ENCODE data around the gene KLHL22.
A peak's percentile ranks its signal among the peaks of the same experiment; 100 is the strongest.

KLHL22 gene

DNA sequence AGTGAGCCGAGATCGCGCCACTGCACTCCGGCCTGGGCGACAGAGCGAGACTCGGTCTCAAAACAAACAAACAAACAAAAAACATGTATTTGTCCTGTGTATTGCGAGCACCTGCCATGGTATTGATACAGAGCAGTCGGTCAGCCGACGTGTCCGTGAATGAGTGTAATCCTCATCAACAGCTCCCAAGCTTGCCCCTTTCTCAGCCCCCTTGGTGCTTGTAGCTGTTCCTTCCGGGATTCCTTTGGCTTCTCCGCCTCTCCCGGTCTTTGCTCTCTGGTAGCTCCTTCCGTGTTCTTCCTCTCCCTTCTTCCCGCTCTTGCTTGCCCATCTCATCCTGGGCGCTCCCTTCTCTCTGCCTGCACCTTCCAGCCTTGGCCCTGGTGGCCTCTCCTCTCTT is 90.7 kb downstream of the KLHL22 start:
- H3K4me2 ChIP-seq (ENCODE audit: low read depth, low read length, poor library complexity, severe bottlenecking): no peak overlapping the region
- TF ChIP-seq, protein P1, sequence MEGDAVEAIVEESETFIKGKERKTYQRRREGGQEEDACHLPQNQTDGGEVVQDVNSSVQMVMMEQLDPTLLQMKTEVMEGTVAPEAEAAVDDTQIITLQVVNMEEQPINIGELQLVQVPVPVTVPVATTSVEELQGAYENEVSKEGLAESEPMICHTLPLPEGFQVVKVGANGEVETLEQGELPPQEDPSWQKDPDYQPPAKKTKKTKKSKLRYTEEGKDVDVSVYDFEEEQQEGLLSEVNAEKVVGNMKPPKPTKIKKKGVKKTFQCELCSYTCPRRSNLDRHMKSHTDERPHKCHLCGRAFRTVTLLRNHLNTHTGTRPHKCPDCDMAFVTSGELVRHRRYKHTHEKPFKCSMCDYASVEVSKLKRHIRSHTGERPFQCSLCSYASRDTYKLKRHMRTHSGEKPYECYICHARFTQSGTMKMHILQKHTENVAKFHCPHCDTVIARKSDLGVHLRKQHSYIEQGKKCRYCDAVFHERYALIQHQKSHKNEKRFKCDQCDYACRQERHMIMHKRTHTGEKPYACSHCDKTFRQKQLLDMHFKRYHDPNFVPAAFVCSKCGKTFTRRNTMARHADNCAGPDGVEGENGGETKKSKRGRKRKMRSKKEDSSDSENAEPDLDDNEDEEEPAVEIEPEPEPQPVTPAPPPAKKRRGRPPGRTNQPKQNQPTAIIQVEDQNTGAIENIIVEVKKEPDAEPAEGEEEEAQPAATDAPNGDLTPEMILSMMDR (conservative IDR thresholded peaks at IDR 0.05; ENCODE audit: low read length): no peak
- no peak for TF ChIP-seq EZH2phosphoT487 (IDR thresholded peaks at IDR 0.05; ENCODE audit: borderline replicate concordance)
- H2AFZ ChIP-seq (ENCODE audit: low read length): no peak overlapping the region
- no peaks in the 10 kb centered on the region for H4K20me1 ChIP-seq (ENCODE audit: insufficient read depth, low read length, poor library complexity, severe bottlenecking)
- peaks cover 21% of the 10 kb centered on the region; the same call in 1 of the 2 replicates for H3K36me3 ChIP-seq (ENCODE audit: insufficient read depth, low read length)
- no peaks in the 10 kb centered on the region for H3K9me3 ChIP-seq (ENCODE audit: insufficient read depth, low read depth, low read length)
- no peaks in the 10 kb centered on the region for H3K9me2 ChIP-seq (replicated peaks; ENCODE audit: low read depth, low read length)
- H3F3A ChIP-seq (ENCODE audit: low read depth): no peaks in the 10 kb centered on the region
- no peaks in the 10 kb centered on the region for H3K27me3 ChIP-seq (ENCODE audit: insufficient read depth, low read length, poor library complexity, severe bottlenecking)
- no peak overlapping the region for H3K4me3 ChIP-seq (ENCODE audit: low read length, poor library complexity, severe bottlenecking)
- H3K79me2 ChIP-seq (ENCODE audit: insufficient read depth, low read length): peaks cover 9% of the 10 kb centered on the region; the same call in 1 of the 2 replicates
- H3K9ac ChIP-seq (ENCODE audit: low read depth, low read length, poor library complexity, severe bottlenecking): no peak overlapping the region
- H3K4me1 ChIP-seq (ENCODE audit: insufficient read depth, low read length, poor library complexity, severe bottlenecking): peaks cover 7% of the 10 kb centered on the region

DNA sequence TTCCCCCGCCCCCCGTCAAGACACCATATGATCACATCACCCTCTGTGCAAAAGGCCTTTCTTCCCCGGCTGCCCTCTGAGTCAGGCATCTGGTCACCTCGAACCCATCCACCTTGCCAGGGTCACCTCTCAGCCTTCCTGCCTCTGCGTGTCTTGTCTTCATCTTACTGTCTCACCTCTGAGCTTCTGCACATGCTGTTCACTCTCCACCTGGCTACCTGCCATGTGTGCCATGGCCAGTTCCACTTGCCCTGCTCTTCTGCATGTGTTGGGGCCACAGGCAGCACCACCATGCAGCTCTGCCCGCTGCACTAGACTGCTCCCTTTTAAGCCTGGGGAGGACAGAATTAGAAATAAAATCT is 91.8 kb downstream of the KLHL22 start:
- Histone ChIP-seq H3K79me2 (ENCODE audit: insufficient read depth, low read length) (peaks cover 20% of the 10 kb centered on the region; the same call in 1 of the 2 replicates), H2AFZ (ENCODE audit: low read length) (no peak overlapping the region), H4K20me1 (ENCODE audit: insufficient read depth, low read length, poor library complexity, severe bottlenecking) (no peaks in the 10 kb centered on the region), H3K9ac (ENCODE audit: low read depth, low read length, poor library complexity, severe bottlenecking) (no peak overlapping the region), H3K4me1 (ENCODE audit: insufficient read depth, low read length, poor library complexity, severe bottlenecking) (peaks cover 10% of the 10 kb centered on the region), H3K9me2 (replicated peaks; ENCODE audit: low read depth, low read length) (no peaks in the 10 kb centered on the region), H3K36me3 (ENCODE audit: insufficient read depth, low read length) (peaks cover 21% of the 10 kb centered on the region; the same call in 1 of the 2 replicates), H3F3A (ENCODE audit: low read depth) (no peaks in the 10 kb centered on the region), H3K4me3 (ENCODE audit: low read length, poor library complexity, severe bottlenecking) (no peak overlapping the region), H3K9me3 (ENCODE audit: insufficient read depth, low read depth, low read length) (no peaks in the 10 kb centered on the region), H3K4me2 (ENCODE audit: low read depth, low read length, poor library complexity, severe bottlenecking) (no peak overlapping the region), H3K27me3 (ENCODE audit: insufficient read depth, low read length, poor library complexity, severe bottlenecking) (no peaks in the 10 kb centered on the region)
- TF ChIP-seq, protein P1 (conservative IDR thresholded peaks at IDR 0.05; ENCODE audit: low read length): no peak
- TF ChIP-seq EZH2phosphoT487 (IDR thresholded peaks at IDR 0.05; ENCODE audit: borderline replicate concordance): no peak

DNA sequence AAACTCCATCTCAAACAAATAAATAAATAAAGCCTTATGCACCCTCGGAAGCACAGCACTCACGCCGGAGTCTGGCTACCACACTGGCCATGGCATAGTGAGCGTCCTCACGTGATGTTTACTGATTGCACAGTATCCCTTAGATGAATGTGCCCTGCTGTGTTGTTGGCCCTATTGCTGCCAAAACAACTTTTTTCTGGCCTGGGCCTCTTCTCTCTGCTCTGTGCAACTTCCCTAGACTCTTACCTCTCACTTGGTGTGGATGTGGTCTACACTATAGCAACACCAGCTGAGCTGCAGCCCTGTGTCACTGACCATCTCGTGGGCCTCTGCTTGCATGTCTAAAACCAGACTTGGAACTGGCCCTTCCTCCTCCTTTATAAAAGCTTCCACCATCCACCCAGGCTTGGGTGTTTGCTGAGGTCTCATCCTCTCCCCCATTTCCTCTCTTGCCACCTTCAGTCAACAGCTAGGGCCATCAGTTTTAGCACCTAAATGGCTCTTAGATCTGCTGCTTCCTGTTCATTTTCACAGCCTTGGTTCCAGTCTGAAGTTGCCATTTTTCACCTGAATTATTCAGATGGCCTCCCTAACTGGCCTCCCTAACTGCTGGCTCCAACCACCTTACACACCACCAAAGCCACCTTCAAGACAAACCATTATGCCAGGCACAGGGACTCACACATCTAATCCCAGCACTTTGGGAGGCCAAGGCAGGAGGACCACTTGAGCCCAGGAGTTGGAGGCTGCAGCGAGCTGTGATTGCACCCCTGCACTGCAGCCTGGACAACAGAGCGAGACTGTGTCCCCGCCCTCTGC is 92.4 kb downstream of the KLHL22 start:
- H3K4me3 ChIP-seq (ENCODE audit: low read length, poor library complexity, severe bottlenecking): no peak overlapping the region
- no peaks in the 10 kb centered on the region for H3F3A ChIP-seq (ENCODE audit: low read depth)
- H3K79me2 ChIP-seq (ENCODE audit: insufficient read depth, low read length): peaks cover 26% of the 10 kb centered on the region; the same call in 1 of the 2 replicates
- H3K9me2 ChIP-seq (replicated peaks; ENCODE audit: low read depth, low read length): no peaks in the 10 kb centered on the region
- H3K27me3 ChIP-seq (ENCODE audit: insufficient read depth, low read length, poor library complexity, severe bottlenecking): no peaks in the 10 kb centered on the region
- H3K9me3 ChIP-seq (ENCODE audit: insufficient read depth, low read depth, low read length): no peaks in the 10 kb centered on the region
- peaks cover 21% of the 10 kb centered on the region; the same call in 1 of the 2 replicates for H3K36me3 ChIP-seq (ENCODE audit: insufficient read depth, low read length)
- H3K4me2 ChIP-seq (ENCODE audit: low read depth, low read length, poor library complexity, severe bottlenecking): peak overlapping the region; percentile 32
- H4K20me1 ChIP-seq (ENCODE audit: insufficient read depth, low read length, poor library complexity, severe bottlenecking): no peaks in the 10 kb centered on the region
- H2AFZ ChIP-seq (ENCODE audit: low read length): no peak overlapping the region
- peaks cover 13% of the 10 kb centered on the region for H3K4me1 ChIP-seq (ENCODE audit: insufficient read depth, low read length, poor library complexity, severe bottlenecking)
- no peak overlapping the region for H3K9ac ChIP-seq (ENCODE audit: low read depth, low read length, poor library complexity, severe bottlenecking)
- TF ChIP-seq EZH2phosphoT487 (IDR thresholded peaks at IDR 0.05; ENCODE audit: borderline replicate concordance): no peak
- TF ChIP-seq, protein P1 (conservative IDR thresholded peaks at IDR 0.05; ENCODE audit: low read length): no peak

All from Loucy (cell line).